GM23338 (cell line): Measurements from ENCODE around the gene PTGER2.

ENCODE experiments used
- CREB1 ChIP-seq: fragments of 250-450 bp; sonication (Bioruptor Pico); IDR thresholded peaks from 2 replicates; pipeline ENCODE4 v1.5.0; 2020; ENCODE audit warnings: low read depth, mild to moderate bottlenecking, moderate library complexity
- CTCF ChIP-seq, 2 experiments: fragments of 200-600 bp in 1 of 2; sonication (generic) in 1 of 2; conservative IDR thresholded peaks; 2 replicates each; pipeline versions ENCODE4 v1.5.1 to v1.6.1; 2016 to 2017; ENCODE audit warnings: antibody characterized with exemption in 2 of 2, low read depth in 2 of 2, mild to moderate bottlenecking in 2 of 2, moderate library complexity in 1 of 2
- ETS1 ChIP-seq: IDR thresholded peaks from 2 replicates; pipeline ENCODE4 v1.6.1; 2016; ENCODE audit warnings: antibody characterized with exemption
- EZH2 ChIP-seq: fragments of 200-600 bp; sonication (generic); IDR thresholded peaks from one replicate; pipeline ENCODE4 v1.8.0; 2017; ENCODE audit warnings: antibody characterized with exemption, mild to moderate bottlenecking, low read depth; ENCODE audit not compliant: unreplicated experiment
- EZH2phosphoT487 ChIP-seq: fragments of 200-600 bp; sonication (generic); IDR thresholded peaks from one replicate; pipeline ENCODE4 v1.8.1; 2018; ENCODE audit warnings: antibody characterized with exemption; ENCODE audit not compliant: unreplicated experiment
- JUNB ChIP-seq: IDR thresholded peaks from one replicate; pipeline ENCODE4 v1.6.1; 2016; ENCODE audit warnings: antibody characterized with exemption; ENCODE audit not compliant: unreplicated experiment
- NANOG ChIP-seq: IDR thresholded peaks from 2 replicates; pipeline ENCODE4 v1.6.1; 2016; ENCODE audit warnings: antibody characterized with exemption, borderline replicate concordance
- POLR2AphosphoS5 ChIP-seq: IDR thresholded peaks from 2 replicates; pipeline ENCODE4 v1.6.1; 2016; ENCODE audit warnings: antibody characterized with exemption, low read depth
- REST ChIP-seq: IDR thresholded peaks from one replicate; pipeline ENCODE4 v1.6.1; 2018; ENCODE audit warnings: antibody characterized with exemption; ENCODE audit not compliant: unreplicated experiment
- STAT1 ChIP-seq: IDR thresholded peaks from one replicate; pipeline ENCODE4 v1.6.1; 2016; ENCODE audit warnings: antibody characterized with exemption; ENCODE audit not compliant: unreplicated experiment
- ZNF331 ChIP-seq: fragments of 250-450 bp; sonication (Bioruptor Pico); IDR thresholded peaks from 2 replicates; pipeline ENCODE4 v1.5.0; 2020; ENCODE audit warnings: low read depth, mild to moderate bottlenecking, moderate library complexity
- ZNF462 ChIP-seq: fragments of 250-450 bp; sonication (Bioruptor Pico); IDR thresholded peaks from 2 replicates; pipeline ENCODE4 v1.5.0; 2020; ENCODE audit warnings: mild to moderate bottlenecking, moderate library complexity

GRCh38 chr14:52348279-52348678, 34.2 kb downstream of the PTGER2 start:
- TF ChIP-seq CTCF (conservative IDR thresholded peaks at IDR 0.05; ENCODE audit: low read depth in 2 of 2): no peak
- TF ChIP-seq POLR2AphosphoS5: no peak
- TF ChIP-seq NANOG: no peak
- TF ChIP-seq EZH2phosphoT487: no peak
- TF ChIP-seq CREB1: no peak
- no peak for TF ChIP-seq STAT1
- TF ChIP-seq EZH2: no peak
- no peak for TF ChIP-seq REST
- no peak for TF ChIP-seq ZNF331 (CRISPR knock-in tag)
- TF ChIP-seq JUNB: no peak
- no peak for TF ChIP-seq ETS1
- no peak for TF ChIP-seq ZNF462 (CRISPR knock-in tag)
